Measurements from ENCODE around the gene TTC4.

DNA sequence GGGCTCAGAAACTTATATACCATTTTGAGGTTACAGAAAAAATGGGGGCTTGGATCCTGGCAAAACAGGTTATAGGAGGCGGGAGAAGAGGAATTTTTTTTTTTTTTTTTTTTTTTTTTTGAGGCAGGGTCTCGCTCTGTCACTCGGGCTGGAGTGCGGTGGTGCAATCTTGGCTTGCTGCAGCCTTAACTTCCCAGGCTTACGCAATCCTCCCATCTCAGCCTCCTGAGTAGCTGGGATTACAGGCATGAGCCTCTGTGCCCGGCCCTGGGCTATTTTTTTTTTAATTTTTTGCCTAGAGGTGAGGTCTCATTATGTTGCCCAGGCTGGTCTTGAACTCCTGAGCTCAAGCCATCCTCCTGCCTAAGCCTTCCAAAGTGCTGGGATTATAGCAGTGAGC lies 49.3 kb upstream of the TTC4 start:
- TF ChIP-seq POLR2AphosphoS5 (IDR thresholded peaks at IDR 0.05), result no peak
- TF ChIP-seq, protein P1, sequence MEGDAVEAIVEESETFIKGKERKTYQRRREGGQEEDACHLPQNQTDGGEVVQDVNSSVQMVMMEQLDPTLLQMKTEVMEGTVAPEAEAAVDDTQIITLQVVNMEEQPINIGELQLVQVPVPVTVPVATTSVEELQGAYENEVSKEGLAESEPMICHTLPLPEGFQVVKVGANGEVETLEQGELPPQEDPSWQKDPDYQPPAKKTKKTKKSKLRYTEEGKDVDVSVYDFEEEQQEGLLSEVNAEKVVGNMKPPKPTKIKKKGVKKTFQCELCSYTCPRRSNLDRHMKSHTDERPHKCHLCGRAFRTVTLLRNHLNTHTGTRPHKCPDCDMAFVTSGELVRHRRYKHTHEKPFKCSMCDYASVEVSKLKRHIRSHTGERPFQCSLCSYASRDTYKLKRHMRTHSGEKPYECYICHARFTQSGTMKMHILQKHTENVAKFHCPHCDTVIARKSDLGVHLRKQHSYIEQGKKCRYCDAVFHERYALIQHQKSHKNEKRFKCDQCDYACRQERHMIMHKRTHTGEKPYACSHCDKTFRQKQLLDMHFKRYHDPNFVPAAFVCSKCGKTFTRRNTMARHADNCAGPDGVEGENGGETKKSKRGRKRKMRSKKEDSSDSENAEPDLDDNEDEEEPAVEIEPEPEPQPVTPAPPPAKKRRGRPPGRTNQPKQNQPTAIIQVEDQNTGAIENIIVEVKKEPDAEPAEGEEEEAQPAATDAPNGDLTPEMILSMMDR (IDR thresholded peaks at IDR 0.05), result no peak
- no peak for TF ChIP-seq POLR2A (IDR thresholded peaks at IDR 0.05)
- TF ChIP-seq EP300 (IDR thresholded peaks at IDR 0.05), result no peak

Data from suprapubic skin (tissue), 4 donors.